Vein endothelial cell (primary cell): Measurements from ENCODE around the gene USP44. TPM values are rescaled to one million over a fixed set of nuclear protein-coding genes. Genes with fewer than 3 reads are reported as not detected.

Experiments used
- total RNA-seq: library from RNA; depleted of rRNA; stranded (reverse); fragments of >200 nt; gene quantifications from 2 replicates; pipeline ENCODE4 v1.2.3, GENCODE V29; 2012

USP44 gene
- total RNA-seq = 0.96 and 2.0 TPM in 2 replicates

DNA sequence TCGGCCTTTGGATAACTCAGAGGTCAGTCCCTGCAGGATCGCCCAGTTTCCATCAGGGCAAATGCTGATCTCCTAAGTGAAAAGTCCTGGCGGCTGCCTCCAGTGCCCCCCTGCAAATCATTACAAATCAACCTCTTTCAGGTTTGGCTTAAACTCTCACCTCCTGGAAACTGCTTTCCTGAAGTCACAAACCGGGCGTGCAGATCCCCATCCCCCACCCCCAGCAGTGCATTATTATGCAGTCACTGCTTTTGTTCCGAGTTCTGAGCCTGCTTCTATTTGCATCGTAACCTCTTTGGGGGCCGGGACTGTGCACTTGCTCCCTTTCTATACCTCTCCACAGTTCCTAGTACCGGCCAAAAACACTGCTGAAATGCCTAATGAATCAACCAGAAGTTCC is at the start of gene USP44:
Gene USP44, minus strand, starts transcription at position 172 of the 400 bp plus-strand sequence. CDS start 17,220 bp downstream, outside the sequence.

DNA sequence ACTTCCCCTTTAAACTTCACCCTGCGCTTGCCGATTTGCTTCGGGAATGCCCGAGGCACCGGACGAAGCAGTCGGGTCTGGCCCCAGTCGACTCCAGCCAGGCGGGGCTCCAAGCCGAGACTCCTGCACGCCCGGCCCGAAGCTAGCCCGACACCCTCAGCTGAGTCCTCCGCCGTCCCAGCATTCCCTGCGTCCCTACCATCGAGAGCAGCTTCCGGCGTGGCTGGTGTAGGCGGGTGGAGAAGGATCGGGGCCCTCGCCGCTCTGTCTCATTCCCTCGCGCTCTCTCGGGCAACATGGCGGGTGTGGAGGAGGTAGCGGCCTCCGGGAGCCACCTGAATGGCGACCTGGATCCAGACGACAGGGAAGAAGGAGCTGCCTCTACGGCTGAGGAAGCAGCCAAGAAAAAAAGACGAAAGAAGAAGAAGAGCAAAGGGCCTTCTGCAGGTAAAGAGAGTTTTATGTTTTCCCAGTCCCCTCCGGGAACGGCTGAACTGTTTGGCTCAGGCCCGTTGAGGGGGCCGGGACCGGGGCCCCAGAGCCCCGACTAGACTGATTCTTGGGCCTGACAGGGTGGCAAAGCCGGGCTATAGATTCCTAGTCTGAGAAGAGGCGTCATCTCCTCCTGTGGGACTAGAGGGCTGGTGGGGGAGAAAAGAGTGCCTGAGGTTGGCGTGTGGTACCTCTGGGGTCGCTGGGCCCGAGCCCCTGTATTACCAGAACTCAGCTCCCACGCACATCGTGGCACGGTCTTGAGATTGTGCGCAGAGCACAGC is 77.2 kb downstream of the USP44 start, which contains the start of gene METAP2:
Gene METAP2, plus strand, starts transcription at position 269 of the 776 bp plus-strand sequence. Its CDS starts 28 bp downstream, at position 297.

Other genes starting within 250 kb of the USP44 start
- gene METAP2, start 77.3 kb downstream of the USP44 start, total RNA-seq = 67.3 and 80.0 TPM in 2 replicates
- 288 and 387 TPM in 2 replicates for gene NTN4, start 239.3 kb upstream of the USP44 start, total RNA-seq